HEK293 (cell line): ENCODE data around the gene PRRT1B.

Experiments
- CTCF ChIA-PET: fragments of 350-600 bp; formaldehyde crosslinking; extraction: SDS; loops from one replicate; lab custom pipeline; 2021; ENCODE audit warnings: antibody characterized with exemption; lab: Yijun Ruan, JAX
- POLR2A ChIA-PET: fragments of 300-600 bp; formaldehyde crosslinking; extraction: SDS; loops from one replicate; lab custom pipeline; 2020; ENCODE audit warnings: antibody characterized with exemption, inconsistent platforms; lab: Yijun Ruan, JAX
- H3K27ac ChIP-seq: fragments of 200-500 bp; sonication (Bioruptor generic); 2 replicates; pipeline ENCODE4 v1.5.1; 2014; ENCODE audit warnings: low read depth, low read length, control low read depth, inconsistent platforms; ENCODE audit errors: extremely low read depth
- H3K36me3 ChIP-seq, 2 experiments: fragments of 200-500 bp in 1 of 2; sonication (Bioruptor generic) in 1 of 2; 1 replicate in 1 of 2; 2 replicates in 1 of 2; pipeline ENCODE4 v1.5.1; 2014 to 2017; ENCODE audit warnings: inconsistent platforms in 2 of 2, low read length in 2 of 2; ENCODE audit not compliant: control insufficient read depth in 2 of 2, insufficient read depth in 1 of 2
- H3K4me1 ChIP-seq: fragments of 200-500 bp; sonication (Bioruptor generic); 2 replicates; pipeline ENCODE4 v1.5.1; 2014; ENCODE audit warnings: mild to moderate bottlenecking, low read length, inconsistent platforms; ENCODE audit not compliant: control insufficient read depth, insufficient read depth
- H3K4me3 ChIP-seq: 2 replicates; pipeline ENCODE4 v1.5.1; 2011; ENCODE audit warnings: low read depth, mild to moderate bottlenecking, control low read depth, low read length, moderate library complexity
- H3K9me3 ChIP-seq: fragments of 200-500 bp; sonication (Bioruptor generic); 2 replicates; pipeline ENCODE4 v1.5.1; 2014; ENCODE audit warnings: low read depth, low read length, inconsistent platforms; ENCODE audit not compliant: control insufficient read depth, insufficient read depth
- KLF16 ChIP-seq: fragments of 450-650 bp; formaldehyde crosslinking; IDR thresholded peaks from 2 replicates; pipeline ENCODE4 v1.5.1; 2017; ENCODE audit warnings: missing biosample characterization, missing genetic modification characterization
- KLF7 ChIP-seq: fragments of 450-650 bp; formaldehyde crosslinking; IDR thresholded peaks from 2 replicates; pipeline ENCODE4 v1.5.1; 2016; ENCODE audit warnings: missing biosample characterization, missing genetic modification characterization, borderline replicate concordance
- SP7 ChIP-seq: fragments of 450-650 bp; formaldehyde crosslinking; IDR thresholded peaks from 2 replicates; pipeline ENCODE4 v1.5.1; 2016; ENCODE audit warnings: missing biosample characterization, missing genetic modification characterization
- ZBTB20 ChIP-seq: fragments of 450-650 bp; formaldehyde crosslinking; IDR thresholded peaks from 2 replicates; pipeline ENCODE4 v1.5.1; 2016; ENCODE audit warnings: missing biosample characterization, missing genetic modification characterization
- ZBTB7A ChIP-seq: fragments of 450-650 bp; formaldehyde crosslinking; IDR thresholded peaks from 2 replicates; pipeline ENCODE4 v1.5.1; 2016; ENCODE audit warnings: low read depth, missing biosample characterization, missing genetic modification characterization
- ZBTB8A ChIP-seq: fragments of 450-650 bp; formaldehyde crosslinking; IDR thresholded peaks from 2 replicates; pipeline ENCODE4 v1.5.1; 2016; ENCODE audit warnings: missing biosample characterization, missing genetic modification characterization
- ZEB2 ChIP-seq: fragments of 450-650 bp; formaldehyde crosslinking; IDR thresholded peaks from 2 replicates; pipeline ENCODE4 v1.5.1; 2016; ENCODE audit warnings: missing biosample characterization, missing genetic modification characterization
- ZNF24 ChIP-seq: fragments of 450-650 bp; formaldehyde crosslinking; IDR thresholded peaks from 2 replicates; pipeline ENCODE4 v1.5.1; 2016; ENCODE audit warnings: missing biosample characterization, missing genetic modification characterization
- ZNF248 ChIP-seq: fragments of 450-650 bp; formaldehyde crosslinking; IDR thresholded peaks from 2 replicates; pipeline ENCODE4 v1.5.1; 2017; ENCODE audit warnings: missing biosample characterization, missing genetic modification characterization
- ZNF311 ChIP-seq: fragments of 450-650 bp; formaldehyde crosslinking; IDR thresholded peaks from 2 replicates; pipeline ENCODE4 v1.5.1; 2017; ENCODE audit warnings: missing biosample characterization, missing genetic modification characterization, borderline replicate concordance
- ZNF394 ChIP-seq: fragments of 450-650 bp; formaldehyde crosslinking; IDR thresholded peaks from 2 replicates; pipeline ENCODE4 v1.5.1; 2016; ENCODE audit warnings: missing biosample characterization, missing genetic modification characterization, mild to moderate bottlenecking, moderate library complexity, borderline replicate concordance
- ZNF398 ChIP-seq: fragments of 450-650 bp; formaldehyde crosslinking; IDR thresholded peaks from 2 replicates; pipeline ENCODE4 v1.5.1; 2017; ENCODE audit warnings: missing biosample characterization, missing genetic modification characterization
- ZNF501 ChIP-seq: fragments of 450-650 bp; formaldehyde crosslinking; IDR thresholded peaks from 2 replicates; pipeline ENCODE4 v1.5.1; 2016; ENCODE audit warnings: missing biosample characterization, missing genetic modification characterization
- ZNF558 ChIP-seq: fragments of 450-650 bp; formaldehyde crosslinking; IDR thresholded peaks from 2 replicates; pipeline ENCODE4 v1.5.1; 2016; ENCODE audit warnings: missing biosample characterization, missing genetic modification characterization
- ZNF561 ChIP-seq: fragments of 450-650 bp; IDR thresholded peaks from 2 replicates; pipeline ENCODE4 v1.5.1; 2018; ENCODE audit warnings: missing biosample characterization, missing genetic modification characterization, borderline replicate concordance
- ZNF629 ChIP-seq: fragments of 450-650 bp; formaldehyde crosslinking; IDR thresholded peaks from 2 replicates; pipeline ENCODE4 v1.5.1; 2017; ENCODE audit warnings: missing biosample characterization, missing genetic modification characterization
- ZNF660 ChIP-seq: fragments of 450-650 bp; IDR thresholded peaks from 2 replicates; pipeline ENCODE4 v1.5.1; 2018; ENCODE audit warnings: missing biosample characterization, mild to moderate bottlenecking, missing genetic modification characterization
- ZNF704 ChIP-seq: fragments of 450-650 bp; formaldehyde crosslinking; IDR thresholded peaks from 2 replicates; pipeline ENCODE4 v1.5.1; 2016; ENCODE audit warnings: missing biosample characterization, missing genetic modification characterization
- ZNF707 ChIP-seq: fragments of 450-650 bp; formaldehyde crosslinking; IDR thresholded peaks from 2 replicates; pipeline ENCODE4 v1.5.1; 2016; ENCODE audit warnings: missing biosample characterization, missing genetic modification characterization
- TF ChIP-seq, protein P1 (sequence below): fragments of 450-650 bp; formaldehyde crosslinking; IDR thresholded peaks from 2 replicates; pipeline ENCODE4 v1.5.1; 2016; ENCODE audit warnings: missing biosample characterization, missing genetic modification characterization
- TF ChIP-seq, protein P2 (sequence below): fragments of 450-650 bp; formaldehyde crosslinking; conservative IDR thresholded peaks from 2 replicates; pipeline ENCODE4 v1.5.1; 2016; ENCODE audit warnings: low read depth, missing biosample characterization, missing genetic modification characterization
- TF ChIP-seq, protein P3 (sequence below): fragments of 450-650 bp; formaldehyde crosslinking; IDR thresholded peaks from 2 replicates; pipeline ENCODE4 v1.5.1; 2017; ENCODE audit warnings: missing biosample characterization, missing genetic modification characterization

The PRRT1B gene

DNA sequence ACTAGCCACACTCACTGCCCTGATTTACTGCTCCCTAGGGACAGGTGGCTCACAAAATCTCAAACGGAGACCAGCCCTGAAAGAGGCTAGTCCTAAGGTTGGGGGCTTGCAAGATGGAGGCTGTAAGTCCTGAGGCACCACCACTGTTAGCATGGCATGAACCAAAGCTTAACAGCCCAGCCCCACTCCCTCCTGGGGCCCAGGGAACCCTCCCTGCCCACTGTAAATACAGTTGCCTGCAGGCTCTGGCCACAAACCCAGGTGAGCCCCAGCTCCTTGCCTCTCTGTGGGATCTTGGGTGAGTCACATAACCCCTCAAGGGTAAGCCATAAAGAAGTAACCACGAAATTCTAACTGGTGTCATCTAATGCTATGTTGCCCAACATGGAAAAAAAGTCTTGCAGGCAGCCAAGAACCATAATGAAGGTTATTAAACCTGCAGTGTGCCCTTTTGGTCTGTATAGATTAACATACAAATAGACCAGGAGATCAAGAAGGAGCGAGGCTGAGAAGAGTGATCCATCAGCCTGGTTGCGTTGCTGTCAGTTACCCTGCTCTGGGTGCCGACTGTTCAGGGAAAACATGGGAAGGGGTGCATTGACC, 44.3 kb upstream of the PRRT1B start (continued):
- TF ChIP-seq, protein P1, sequence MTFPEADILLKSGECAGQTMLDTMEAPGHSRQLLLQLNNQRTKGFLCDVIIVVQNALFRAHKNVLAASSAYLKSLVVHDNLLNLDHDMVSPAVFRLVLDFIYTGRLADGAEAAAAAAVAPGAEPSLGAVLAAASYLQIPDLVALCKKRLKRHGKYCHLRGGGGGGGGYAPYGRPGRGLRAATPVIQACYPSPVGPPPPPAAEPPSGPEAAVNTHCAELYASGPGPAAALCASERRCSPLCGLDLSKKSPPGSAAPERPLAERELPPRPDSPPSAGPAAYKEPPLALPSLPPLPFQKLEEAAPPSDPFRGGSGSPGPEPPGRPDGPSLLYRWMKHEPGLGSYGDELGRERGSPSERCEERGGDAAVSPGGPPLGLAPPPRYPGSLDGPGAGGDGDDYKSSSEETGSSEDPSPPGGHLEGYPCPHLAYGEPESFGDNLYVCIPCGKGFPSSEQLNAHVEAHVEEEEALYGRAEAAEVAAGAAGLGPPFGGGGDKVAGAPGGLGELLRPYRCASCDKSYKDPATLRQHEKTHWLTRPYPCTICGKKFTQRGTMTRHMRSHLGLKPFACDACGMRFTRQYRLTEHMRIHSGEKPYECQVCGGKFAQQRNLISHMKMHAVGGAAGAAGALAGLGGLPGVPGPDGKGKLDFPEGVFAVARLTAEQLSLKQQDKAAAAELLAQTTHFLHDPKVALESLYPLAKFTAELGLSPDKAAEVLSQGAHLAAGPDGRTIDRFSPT (tag by site-specific recombination), result 0 out of 2 replicates have a peak, but pooled peaks have one; percentile 33
- TF ChIP-seq ZNF24 (tag by site-specific recombination), result peak; percentile 47; the same call in 1 of the 2 replicates
- peak; percentile 11; the same call in 1 of the 2 replicates for TF ChIP-seq ZNF394
- 0 out of 2 replicates have a peak, but pooled peaks have one; percentile 21 for TF ChIP-seq ZBTB8A (tag by site-specific recombination)
- TF ChIP-seq ZNF629 (tag by site-specific recombination), result peak; percentile 64
- peak; percentile 86 for TF ChIP-seq SP7 (tag by site-specific recombination)
- TF ChIP-seq ZNF558 (tag by site-specific recombination), result peak; percentile 12; the same call in 1 of the 2 replicates
- TF ChIP-seq ZNF704, result no peak
- TF ChIP-seq ZEB2 (tag by site-specific recombination), result peak; percentile 57
- no peak for TF ChIP-seq ZNF311 (tag by site-specific recombination)
- no peak for TF ChIP-seq KLF16 (tag by site-specific recombination)
- TF ChIP-seq, all 188 proteins: peak for 28

- Histone ChIP-seq H3K4me3 (peak within 1 kb of the TSS; percentile 81), H3K27ac (peak within 1 kb of the TSS; percentile 77), H3K36me3 (peaks cover 4 to 50% of the 10 kb centered on the region in 2 experiments; a peak in 2 of 3 replicates), H3K9me3 (no peaks in the 10 kb centered on the region), H3K4me1 (peaks cover 6% of the 10 kb centered on the region; the same call in 1 of the 2 replicates)
- CTCF ChIA-PET, result interaction anchor here (0.6 to 1.4 kb wide), 3 partner anchors 25 to 152 kb away, joined by 3 to 4 read pairs (median 3); no protein-coding TSS in a partner anchor
- POLR2A ChIA-PET, result interaction anchor here (0.5 to 1.5 kb wide), 9 partner anchors 16 to 346 kb away, joined by 3 to 7 read pairs (median 3); partner anchors contain the start of gene PRRT1B
- TF ChIP-seq KLF7 (tag by site-specific recombination) (peak; percentile 82; the same call in 1 of the 2 replicates), ZEB2 (tag by site-specific recombination) (peak; percentile 62; the same call in 1 of the 2 replicates), ZNF398 (tag by site-specific recombination) (no peak), ZNF501 (tag by site-specific recombination) (peak; percentile 88; the same call in 1 of the 2 replicates), ZNF561 (tag by site-specific recombination) (peak; percentile 89), ZBTB20 (tag by site-specific recombination) (peak; percentile 85), ZBTB7A (tag by site-specific recombination) (no peak), ZNF707 (tag by site-specific recombination) (no peak), ZNF248 (no peak), ZBTB8A (tag by site-specific recombination) (peak; percentile 56), ZNF660 (tag by site-specific recombination) (0 out of 2 replicates have a peak, but pooled peaks have one; percentile 85)
- TF ChIP-seq, protein P2, sequence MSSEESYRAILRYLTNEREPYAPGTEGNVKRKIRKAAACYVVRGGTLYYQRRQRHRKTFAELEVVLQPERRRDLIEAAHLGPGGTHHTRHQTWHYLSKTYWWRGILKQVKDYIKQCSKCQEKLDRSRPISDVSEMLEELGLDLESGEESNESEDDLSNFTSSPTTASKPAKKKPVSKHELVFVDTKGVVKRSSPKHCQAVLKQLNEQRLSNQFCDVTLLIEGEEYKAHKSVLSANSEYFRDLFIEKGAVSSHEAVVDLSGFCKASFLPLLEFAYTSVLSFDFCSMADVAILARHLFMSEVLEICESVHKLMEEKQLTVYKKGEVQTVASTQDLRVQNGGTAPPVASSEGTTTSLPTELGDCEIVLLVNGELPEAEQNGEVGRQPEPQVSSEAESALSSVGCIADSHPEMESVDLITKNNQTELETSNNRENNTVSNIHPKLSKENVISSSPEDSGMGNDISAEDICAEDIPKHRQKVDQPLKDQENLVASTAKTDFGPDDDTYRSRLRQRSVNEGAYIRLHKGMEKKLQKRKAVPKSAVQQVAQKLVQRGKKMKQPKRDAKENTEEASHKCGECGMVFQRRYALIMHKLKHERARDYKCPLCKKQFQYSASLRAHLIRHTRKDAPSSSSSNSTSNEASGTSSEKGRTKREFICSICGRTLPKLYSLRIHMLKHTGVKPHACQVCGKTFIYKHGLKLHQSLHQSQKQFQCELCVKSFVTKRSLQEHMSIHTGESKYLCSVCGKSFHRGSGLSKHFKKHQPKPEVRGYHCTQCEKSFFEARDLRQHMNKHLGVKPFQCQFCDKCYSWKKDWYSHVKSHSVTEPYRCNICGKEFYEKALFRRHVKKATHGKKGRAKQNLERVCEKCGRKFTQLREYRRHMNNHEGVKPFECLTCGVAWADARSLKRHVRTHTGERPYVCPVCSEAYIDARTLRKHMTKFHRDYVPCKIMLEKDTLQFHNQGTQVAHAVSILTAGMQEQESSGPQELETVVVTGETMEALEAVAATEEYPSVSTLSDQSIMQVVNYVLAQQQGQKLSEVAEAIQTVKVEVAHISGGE, result peak; percentile 32; the same call in 1 of the 2 replicates
- TF ChIP-seq, protein P3, sequence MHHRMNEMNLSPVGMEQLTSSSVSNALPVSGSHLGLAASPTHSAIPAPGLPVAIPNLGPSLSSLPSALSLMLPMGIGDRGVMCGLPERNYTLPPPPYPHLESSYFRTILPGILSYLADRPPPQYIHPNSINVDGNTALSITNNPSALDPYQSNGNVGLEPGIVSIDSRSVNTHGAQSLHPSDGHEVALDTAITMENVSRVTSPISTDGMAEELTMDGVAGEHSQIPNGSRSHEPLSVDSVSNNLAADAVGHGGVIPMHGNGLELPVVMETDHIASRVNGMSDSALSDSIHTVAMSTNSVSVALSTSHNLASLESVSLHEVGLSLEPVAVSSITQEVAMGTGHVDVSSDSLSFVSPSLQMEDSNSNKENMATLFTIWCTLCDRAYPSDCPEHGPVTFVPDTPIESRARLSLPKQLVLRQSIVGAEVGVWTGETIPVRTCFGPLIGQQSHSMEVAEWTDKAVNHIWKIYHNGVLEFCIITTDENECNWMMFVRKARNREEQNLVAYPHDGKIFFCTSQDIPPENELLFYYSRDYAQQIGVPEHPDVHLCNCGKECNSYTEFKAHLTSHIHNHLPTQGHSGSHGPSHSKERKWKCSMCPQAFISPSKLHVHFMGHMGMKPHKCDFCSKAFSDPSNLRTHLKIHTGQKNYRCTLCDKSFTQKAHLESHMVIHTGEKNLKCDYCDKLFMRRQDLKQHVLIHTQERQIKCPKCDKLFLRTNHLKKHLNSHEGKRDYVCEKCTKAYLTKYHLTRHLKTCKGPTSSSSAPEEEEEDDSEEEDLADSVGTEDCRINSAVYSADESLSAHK, result no peak
Measured at GRCh38 chr9:131502781-131503625, 42.3 kb upstream of the PRRT1B start, which contains the start of gene POMT1. Gene POMT1 (plus strand): TSS chr9:131502918. CDS start chr9:131504219, 1,301 bp downstream.
